Measurements from ENCODE around the gene CAPN12.

CAPN12 gene

DNA sequence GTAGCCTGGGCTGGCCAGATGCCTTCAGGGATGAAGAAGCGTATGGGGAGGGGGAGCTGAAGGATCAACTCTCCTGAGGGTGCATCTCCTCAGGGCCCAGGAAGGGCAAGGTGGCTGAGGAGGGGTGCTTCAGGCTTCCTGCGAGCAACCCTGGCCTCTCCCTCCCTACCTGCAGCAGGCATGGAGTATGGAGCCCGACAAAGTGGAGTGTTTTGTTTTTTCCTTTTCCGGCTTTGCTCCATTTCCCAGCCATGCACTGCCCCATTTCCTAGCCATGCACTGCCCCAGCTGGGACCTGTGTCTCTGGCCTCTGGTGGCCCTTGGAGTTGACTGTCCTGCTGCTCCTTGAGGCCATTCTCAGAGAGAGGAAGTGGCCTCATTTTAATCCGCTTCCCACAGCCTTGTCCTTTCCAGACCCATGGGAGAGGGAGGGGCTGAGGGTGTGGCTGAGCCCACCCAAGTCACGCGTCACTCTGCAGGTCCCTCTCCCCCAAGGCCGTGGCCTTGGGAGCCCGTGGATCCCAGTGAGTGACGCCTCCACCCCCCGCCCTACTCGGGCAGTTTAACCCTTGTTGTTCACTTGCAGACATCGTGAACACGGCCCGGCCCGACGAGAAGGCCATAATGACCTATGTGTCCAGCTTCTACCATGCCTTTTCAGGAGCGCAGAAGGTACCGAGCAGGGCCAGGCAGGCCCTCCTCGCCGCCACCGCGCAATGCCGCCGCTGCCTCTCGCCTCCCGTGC, 34.4 kb downstream of the CAPN12 start:
- DNase-seq: no peak

DNA sequence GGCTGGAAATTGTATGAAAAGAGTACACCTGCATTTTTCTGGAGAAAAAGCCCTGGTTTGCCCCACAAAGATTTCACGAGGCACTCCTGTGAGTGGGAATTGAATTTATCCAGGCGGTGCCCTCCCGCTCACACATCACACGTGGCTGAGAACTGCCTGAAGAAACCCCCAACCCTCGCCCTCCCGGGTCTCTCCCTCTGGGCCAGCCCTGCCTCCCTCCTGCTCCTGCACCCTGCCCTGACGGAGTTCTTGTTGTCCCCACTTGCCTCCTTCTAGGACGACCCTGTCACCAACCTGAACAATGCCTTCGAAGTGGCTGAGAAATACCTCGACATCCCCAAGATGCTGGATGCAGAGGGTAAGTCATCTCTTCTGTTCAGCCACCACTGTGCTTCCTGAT, 35.2 kb downstream of the CAPN12 start:
- no peak for DNase-seq

GRCh38 chr19:38708413-38709024, 35.8 kb downstream of the CAPN12 start:
- DNase-seq: no peak

DNA sequence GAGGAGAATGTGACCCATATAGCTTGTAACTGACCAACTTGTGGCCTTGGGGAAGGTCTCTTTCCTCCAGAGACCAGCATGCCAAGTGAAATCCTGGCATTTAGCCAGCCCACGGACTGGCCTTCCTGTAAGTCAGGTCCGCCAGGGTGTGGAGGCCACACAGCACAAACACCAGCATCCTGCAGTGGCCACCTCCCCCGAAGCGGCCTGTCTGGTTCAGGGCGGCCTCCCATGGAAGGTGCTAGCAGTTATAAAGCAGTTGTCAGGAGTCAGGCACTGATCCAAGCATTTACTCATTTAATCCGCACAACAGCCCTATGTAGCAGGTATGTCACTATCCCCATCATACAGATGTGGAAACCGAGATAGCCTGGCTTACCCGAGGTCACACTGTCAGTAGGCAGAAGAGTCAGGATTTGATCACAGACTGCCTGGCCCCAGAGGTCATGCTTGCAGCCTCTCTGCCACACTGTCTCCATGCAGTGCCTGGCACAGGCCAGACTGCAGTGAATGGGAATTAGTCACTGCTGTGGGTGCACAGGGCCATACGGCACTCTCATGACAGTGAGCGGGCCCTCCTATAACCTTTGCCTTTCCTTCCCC, 36.7 kb downstream of the CAPN12 start:
- DNase-seq: no peak

GRCh38 chr19:38706792-38707511, 37.3 kb downstream of the CAPN12 start:
- no peak for DNase-seq

GRCh38 chr19:38705197-38706019, 38.9 kb downstream of the CAPN12 start:
- DNase-seq: no peak

DNA sequence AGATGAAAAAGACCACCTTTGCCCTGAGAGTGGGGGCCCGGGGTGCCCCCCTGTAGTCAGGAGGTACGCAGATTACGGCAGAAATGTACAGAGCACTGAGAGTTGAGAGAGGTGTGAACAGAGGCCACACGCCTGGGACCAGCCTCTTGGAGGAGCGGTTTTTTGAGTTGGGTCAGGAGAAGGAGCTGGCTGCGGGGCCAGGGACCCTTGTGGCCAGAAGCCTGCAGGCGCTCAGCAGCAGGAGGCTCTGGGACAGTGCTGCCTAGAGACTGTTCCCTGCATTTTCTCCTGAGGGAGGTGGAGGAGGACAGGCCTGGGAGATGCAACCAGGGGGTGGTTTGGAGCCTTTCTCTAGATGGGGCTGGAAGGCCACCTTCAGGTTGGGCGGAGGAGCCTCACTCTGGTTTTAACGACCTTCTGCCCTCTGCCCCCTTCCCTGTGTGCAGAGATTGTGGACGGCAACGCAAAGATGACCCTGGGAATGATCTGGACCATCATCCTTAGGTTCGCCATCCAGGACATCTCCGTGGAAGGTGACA, 39.7 kb downstream of the CAPN12 start:
- no peak for DNase-seq

DNA sequence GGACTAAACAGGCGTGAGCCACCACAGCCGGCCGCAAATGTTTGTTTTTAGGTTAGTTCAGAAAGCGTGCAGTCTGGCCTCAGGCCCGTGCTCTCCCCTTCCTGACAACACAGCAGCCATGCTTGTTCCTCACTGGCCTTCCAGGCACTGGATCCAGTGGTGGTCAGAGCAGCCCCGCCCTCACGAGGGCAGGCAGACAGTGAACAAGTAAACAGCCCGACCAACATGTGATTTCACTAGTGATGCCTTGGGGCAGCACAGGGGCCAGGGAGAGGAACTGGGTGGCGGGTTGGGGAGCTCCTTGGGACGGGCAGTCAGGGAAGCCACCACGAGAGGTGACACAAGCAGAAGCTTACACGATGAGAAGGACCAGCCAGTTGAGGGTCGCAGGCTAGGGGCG, 40.8 kb downstream of the CAPN12 start:
- no peak for DNase-seq

GRCh38 chr19:38702278-38702677, 42.0 kb downstream of the CAPN12 start:
- no peak for DNase-seq

DNA sequence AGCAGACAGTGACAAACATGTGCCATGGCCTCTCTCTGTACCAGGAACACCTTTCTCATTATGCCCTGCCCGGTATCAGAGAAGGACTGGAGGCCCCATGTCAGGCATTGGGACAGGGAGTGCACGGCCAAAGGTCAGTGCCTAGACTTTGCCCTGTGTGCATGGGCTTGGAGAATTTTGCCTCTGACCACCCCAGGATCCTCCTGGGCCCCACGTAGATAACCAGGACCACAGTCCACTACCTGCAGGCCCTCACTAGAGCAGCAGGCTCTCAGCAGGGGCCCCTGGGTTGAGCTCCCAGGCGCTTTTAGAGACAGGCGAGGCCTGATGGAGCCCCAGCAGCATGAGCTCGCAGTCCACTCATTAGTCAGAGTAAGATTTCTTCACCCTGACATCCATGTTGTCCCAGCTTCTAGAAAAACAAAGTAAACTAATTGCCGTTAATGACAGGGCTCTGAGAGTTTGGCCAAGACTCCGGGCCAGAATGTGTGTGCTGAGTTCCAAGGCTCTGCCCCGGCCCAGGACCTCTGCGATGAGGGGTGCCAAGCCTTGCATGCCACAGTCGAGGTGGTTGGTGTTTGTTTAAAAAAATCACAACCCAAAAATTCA, 42.7 kb downstream of the CAPN12 start:
- no peak for DNase-seq

DNA sequence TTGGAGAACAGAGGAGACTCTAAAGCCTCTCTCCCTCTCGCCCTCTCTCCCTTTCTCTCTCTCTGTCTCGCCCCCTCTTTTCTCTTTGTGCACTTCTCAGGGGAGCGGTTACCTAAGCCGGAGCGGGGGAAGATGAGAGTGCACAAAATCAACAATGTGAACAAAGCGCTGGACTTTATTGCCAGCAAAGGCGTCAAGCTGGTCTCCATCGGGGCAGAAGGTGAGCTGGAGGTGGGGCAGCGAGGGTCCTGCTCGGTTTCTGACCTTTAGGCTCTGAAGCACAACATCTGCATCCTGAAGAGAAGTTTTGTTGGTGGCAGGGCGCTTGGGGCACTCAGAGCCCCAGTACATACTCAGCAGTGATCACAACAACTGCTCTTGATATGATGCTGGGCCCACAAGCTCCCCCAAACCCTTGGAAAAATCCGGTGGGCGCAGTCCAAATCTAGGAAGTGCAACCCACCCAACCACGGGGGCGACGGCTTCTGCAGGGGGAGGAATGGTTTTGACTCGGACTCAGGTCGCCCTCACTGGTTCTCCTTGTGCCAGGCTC, 43.3 kb downstream of the CAPN12 start:
- no peak for DNase-seq

DNA sequence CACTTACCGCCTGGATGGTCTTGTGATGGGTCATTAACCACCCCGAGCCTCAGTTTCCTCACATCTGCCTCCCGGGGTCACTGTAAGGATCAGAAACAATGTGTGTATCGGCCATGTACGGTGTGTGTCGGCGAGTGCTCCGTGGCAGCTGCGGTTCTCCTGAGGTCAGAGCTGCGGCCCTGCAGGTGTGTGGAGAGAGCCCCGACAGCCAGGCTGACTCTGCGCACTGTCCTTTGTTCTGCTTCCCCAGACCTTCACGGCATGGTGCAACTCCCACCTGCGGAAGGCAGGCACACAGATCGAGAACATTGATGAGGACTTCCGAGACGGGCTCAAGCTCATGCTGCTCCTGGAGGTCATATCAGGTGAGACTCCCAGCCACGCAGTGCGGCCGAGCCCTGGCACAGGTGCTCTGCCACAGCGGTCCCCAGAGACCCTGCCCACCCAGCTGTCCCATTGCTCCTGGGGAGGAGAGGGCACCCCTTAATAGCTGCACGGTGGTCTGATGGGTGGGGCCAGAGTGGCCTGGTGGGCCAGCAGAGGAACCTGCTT, 43.8 kb downstream of the CAPN12 start:
- no peak for DNase-seq

DNA sequence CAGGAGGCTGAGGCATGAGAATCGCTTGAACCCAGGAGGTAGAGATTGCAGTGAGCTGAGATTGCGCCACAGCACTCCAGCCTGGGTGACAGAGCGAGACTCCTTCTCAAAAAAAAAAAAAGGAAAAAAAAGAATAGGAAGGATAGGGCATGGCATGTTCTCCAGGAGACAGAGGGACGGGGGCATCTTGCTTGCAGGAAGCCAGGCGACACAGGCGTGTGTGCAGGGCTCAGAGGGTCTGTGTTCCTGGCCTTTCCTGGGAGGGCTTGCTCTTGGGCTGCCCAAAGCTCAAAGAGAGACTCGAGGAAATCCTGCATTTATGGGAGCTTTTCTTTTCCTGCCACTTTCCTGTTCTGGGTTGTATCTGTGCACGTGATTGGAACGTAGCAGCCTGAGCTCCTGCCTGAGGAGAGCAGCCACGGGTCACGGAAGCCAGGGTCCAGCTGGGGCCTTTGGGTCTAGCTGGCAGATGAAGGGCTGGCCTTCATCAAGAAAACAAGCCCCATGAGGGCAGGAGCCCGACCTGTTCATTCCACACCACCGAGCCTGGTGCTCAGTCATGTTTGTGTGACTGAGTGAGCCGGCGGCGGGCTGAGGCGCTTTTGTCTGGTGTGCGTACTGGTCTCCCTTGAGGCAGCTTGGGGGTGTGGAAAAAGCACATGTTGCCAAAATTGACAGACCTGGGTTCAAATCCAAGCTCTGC, 44.5 kb downstream of the CAPN12 start:
- no peak for DNase-seq

GRCh38 chr19:38699027-38699346, 45.3 kb downstream of the CAPN12 start:
- no peak for DNase-seq

- DNase-seq: no peak
Measured at GRCh38 chr19:38698225-38699026, 45.8 kb downstream of the CAPN12 start.

GRCh38 chr19:38697641-38698071, 46.6 kb downstream of the CAPN12 start:
- no peak for DNase-seq

DNA sequence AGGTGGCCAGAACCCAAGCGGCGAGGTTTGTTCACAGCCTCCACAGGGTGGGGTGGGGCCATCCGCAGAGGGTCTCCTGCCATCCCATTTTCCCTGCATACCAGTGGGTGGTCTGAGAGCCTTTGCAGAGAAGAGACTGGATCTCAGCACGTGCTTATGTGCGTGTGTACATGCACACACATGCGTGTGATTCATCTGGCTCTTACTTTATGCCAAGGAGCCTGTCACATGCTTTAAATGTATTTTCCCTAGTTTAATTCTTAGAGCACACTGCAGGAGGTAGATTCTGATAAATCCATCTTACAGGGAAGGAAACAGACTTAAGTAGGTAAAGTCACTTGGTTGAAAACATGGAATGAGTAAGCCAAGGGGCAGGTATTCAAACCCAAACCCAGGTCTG, 47.1 kb downstream of the CAPN12 start:
- DNase-seq: no peak

DNA sequence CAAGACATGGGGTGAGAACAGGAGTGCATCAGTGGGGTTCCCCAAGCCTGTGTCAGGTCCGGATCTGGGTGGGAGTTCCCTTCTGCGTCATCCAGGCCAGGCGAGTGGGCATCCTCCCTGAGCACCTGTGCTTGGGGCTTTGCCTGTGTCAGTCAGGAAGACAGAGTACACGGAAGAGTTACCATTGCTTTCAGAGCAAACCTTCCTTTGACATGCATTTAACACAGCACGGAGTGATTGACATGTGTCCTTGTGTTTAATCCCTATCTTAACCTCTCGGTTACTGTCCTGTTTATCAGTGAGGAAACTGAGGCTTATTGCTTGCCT, 47.6 kb downstream of the CAPN12 start:
- DNase-seq: no peak

DNA sequence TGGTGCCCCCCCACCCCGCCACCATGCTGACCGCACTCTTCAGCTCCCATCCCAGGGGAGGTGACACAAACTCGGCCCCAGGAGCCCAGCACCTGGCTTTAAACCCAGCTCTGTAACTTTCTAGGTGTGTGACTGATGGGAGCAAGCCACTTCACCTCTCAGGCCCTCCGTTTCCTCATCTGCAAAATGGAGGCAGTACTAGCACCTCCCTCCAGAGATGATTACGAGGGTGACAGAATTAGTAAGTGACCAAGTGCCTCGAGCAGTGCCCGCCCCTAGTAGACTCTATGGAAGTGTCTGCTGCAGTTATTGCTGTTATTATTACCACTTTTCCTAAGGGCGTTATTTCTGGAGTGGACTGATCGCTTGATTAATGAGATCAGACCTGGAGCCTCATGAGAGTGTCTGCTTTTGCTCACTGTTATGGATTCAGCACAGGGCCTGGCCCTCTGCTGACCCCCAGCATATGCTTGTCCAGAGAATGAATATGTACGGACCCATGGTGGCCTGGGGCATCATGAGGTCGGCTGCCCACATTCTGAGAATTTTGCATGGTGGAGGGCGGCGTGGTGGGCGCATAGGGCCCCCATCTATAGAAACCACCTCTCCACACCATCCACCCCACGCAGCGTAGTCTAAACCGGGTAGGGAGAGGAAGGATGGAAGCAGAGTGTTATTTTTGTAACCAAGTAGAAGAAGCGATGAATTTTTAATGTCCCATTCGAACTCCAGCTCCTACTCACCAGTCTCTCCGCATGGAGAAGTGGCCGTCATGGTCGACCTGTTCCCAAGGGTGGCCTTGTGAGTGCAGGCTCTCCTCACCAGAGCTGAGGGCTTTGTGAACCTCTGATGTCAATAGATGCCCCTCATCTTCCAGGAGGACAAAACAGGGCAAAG, 48.2 kb downstream of the CAPN12 start:
- DNase-seq: no peak

Data from stimulated activated CD4-positive, alpha-beta T cell treated with anti-CD3 and anti-CD28 coated beads, Interleukin-12 subunit alpha, Interleukin-12 subunit beta, amount 100 ng/mL, for 4 hours (primary cell).